ENCODE results near the gene CROCC2. TPM values are rescaled to one million over a fixed set of nuclear protein-coding genes. Genes with fewer than 3 reads are reported as not detected.

The CROCC2 gene
- total and polyA plus RNA-seq, 2 donors (not counting 1 experiment from before 2014, with no cell fraction given): not detected

- H3K4me1 Mint-ChIP-seq: no peaks in the 10 kb centered on the region
- H3K79me2 ChIP-seq (ENCODE audit: control insufficient read depth, insufficient read depth, low read length): no peaks in the 10 kb centered on the region
- POLR2A ChIA-PET: no interaction called here
- H3K9ac ChIP-seq (ENCODE audit: low read length): no peak overlapping the region
- H3K27me3 Mint-ChIP-seq: peaks cover 8% of the 10 kb centered on the region
- no peak overlapping the region for H2AFZ ChIP-seq (ENCODE audit: insufficient read depth, low read depth, low read length, poor library complexity, severe bottlenecking)
- H3K36me3 ChIP-seq (replicated peaks in 1 of 2; ENCODE audit: control extremely low read depth in 1 of 2, control insufficient read depth in 1 of 2, extremely low read depth in 1 of 2, insufficient read depth in 2 of 2, low read length in 1 of 2): no peaks in the 10 kb centered on the region
- H3K4me3 Mint-ChIP-seq: no peak overlapping the region
- no peaks in the 10 kb centered on the region for H3K27me3 ChIP-seq (replicated peaks in 1 of 4; ENCODE audit: control extremely low read depth in 1 of 4, control insufficient read depth in 3 of 4, insufficient read depth in 4 of 4, low read length in 3 of 4)
- H3K9me3 Mint-ChIP-seq (ENCODE audit: insufficient read depth): no peaks in the 10 kb centered on the region
- no peak overlapping the region for H3K27ac Mint-ChIP-seq
- no peak overlapping the region for H3K27ac ChIP-seq (ENCODE audit: low read length in 2 of 2)
- no peaks in the 10 kb centered on the region for H3K4me1 ChIP-seq (ENCODE audit: control insufficient read depth in 2 of 2, insufficient read depth in 2 of 2, low read length in 2 of 2)
- DNase-seq (no peak), ATAC-seq (ENCODE audit: low read depth) (no peak)
- WGBS (ENCODE audit: insufficient coverage): 87% methylated on average over 14 of the region's 16 CpGs
- H3K4me2 ChIP-seq (replicated peaks; ENCODE audit: low read depth, low read length, poor library complexity, severe bottlenecking): no peak overlapping the region
- CTCF ChIA-PET: no interaction called here
- H3K9me3 ChIP-seq (ENCODE audit: control extremely low read depth in 1 of 3, control insufficient read depth in 2 of 3, insufficient read depth in 1 of 3, low read length in 2 of 3): no peaks in the 10 kb centered on the region
- no peaks in the 10 kb centered on the region for H4K20me1 ChIP-seq (ENCODE audit: control insufficient read depth, insufficient read depth, low read length, poor library complexity, severe bottlenecking)
- H3K4me3 ChIP-seq (ENCODE audit: control extremely low read depth in 1 of 5, extremely low read depth in 1 of 5, insufficient read depth in 1 of 5, low read depth in 2 of 5, low read length in 4 of 5): no peak overlapping the region
- no peak for TF ChIP-seq CTCF (IDR thresholded peaks at IDR 0.05)
- TF ChIP-seq EZH2 (IDR thresholded peaks at IDR 0.05; ENCODE audit: borderline replicate concordance, insufficient read depth, low read depth, low read length, poor library complexity, severe bottlenecking): no peak
- intact Hi-C loops (cut with micrococcal nuclease): no loop called here
These were observed 34.8 kb upstream of the CROCC2 start for GRCh38 chr2:240871071-240871958.

- H3K4me3 ChIP-seq (ENCODE audit: control extremely low read depth in 1 of 5, extremely low read depth in 1 of 5, insufficient read depth in 1 of 5, low read depth in 2 of 5, low read length in 4 of 5): no peak overlapping the region
- CTCF ChIA-PET: no interaction called here
- POLR2A ChIA-PET: no interaction called here
- no peak overlapping the region for H3K27ac ChIP-seq (ENCODE audit: low read length in 2 of 2)
- no peaks in the 10 kb centered on the region for H3K79me2 ChIP-seq (ENCODE audit: control insufficient read depth, insufficient read depth, low read length)
- H3K4me1 Mint-ChIP-seq: no peaks in the 10 kb centered on the region
- no peaks in the 10 kb centered on the region for H3K36me3 ChIP-seq (replicated peaks in 1 of 2; ENCODE audit: control extremely low read depth in 1 of 2, control insufficient read depth in 1 of 2, extremely low read depth in 1 of 2, insufficient read depth in 2 of 2, low read length in 1 of 2)
- intact Hi-C loops (cut with micrococcal nuclease): no loop called here
- H3K4me2 ChIP-seq (replicated peaks; ENCODE audit: low read depth, low read length, poor library complexity, severe bottlenecking): no peak overlapping the region
- no peaks in the 10 kb centered on the region for H3K4me1 ChIP-seq (ENCODE audit: control insufficient read depth in 2 of 2, insufficient read depth in 2 of 2, low read length in 2 of 2)
- ATAC-seq (ENCODE audit: low read depth) (no peak), DNase-seq (no peak)
- WGBS (ENCODE audit: insufficient coverage): 88% methylated on average over 16 of the region's 17 CpGs
- no peak overlapping the region for H3K9ac ChIP-seq (ENCODE audit: low read length)
- H3K9me3 ChIP-seq (ENCODE audit: control extremely low read depth in 1 of 3, control insufficient read depth in 2 of 3, insufficient read depth in 1 of 3, low read length in 2 of 3): no peaks in the 10 kb centered on the region
- H3K27me3 ChIP-seq (replicated peaks in 1 of 4; ENCODE audit: control extremely low read depth in 1 of 4, control insufficient read depth in 3 of 4, insufficient read depth in 4 of 4, low read length in 3 of 4): no peaks in the 10 kb centered on the region
- H2AFZ ChIP-seq (ENCODE audit: insufficient read depth, low read depth, low read length, poor library complexity, severe bottlenecking): no peak overlapping the region
- no peaks in the 10 kb centered on the region for H4K20me1 ChIP-seq (ENCODE audit: control insufficient read depth, insufficient read depth, low read length, poor library complexity, severe bottlenecking)
- no peak overlapping the region for H3K27ac Mint-ChIP-seq
- no peaks in the 10 kb centered on the region for H3K9me3 Mint-ChIP-seq (ENCODE audit: insufficient read depth)
- TF ChIP-seq CTCF (IDR thresholded peaks at IDR 0.05) (no peak), EZH2 (IDR thresholded peaks at IDR 0.05; ENCODE audit: borderline replicate concordance, insufficient read depth, low read depth, low read length, poor library complexity, severe bottlenecking) (no peak)
- no peak overlapping the region for H3K4me3 Mint-ChIP-seq
- no peaks in the 10 kb centered on the region for H3K27me3 Mint-ChIP-seq
These were observed 33.6 kb upstream of the CROCC2 start for GRCh38 chr2:240872317-240873097.

All from B cell (primary cell).